OCI-LY3 (cell line): ENCODE data around the gene FBLN7.
A peak's percentile ranks its signal among the peaks of the same experiment; 100 is the strongest.

Source experiments
- H2AFZ ChIP-seq: fragments of 200-600, 300-600 bp; shearing (Covaris generic); 2 replicates; pipeline ENCODE4 v1.6.0; 2014; ENCODE audit warnings: antibody characterized with exemption, low read depth, low read length
- H3K27ac ChIP-seq: fragments of 200-600, 300-600 bp; sonication (generic); 2 replicates; pipeline ENCODE4 v1.5.1; 2014; ENCODE audit warnings: mild to moderate bottlenecking, low read length, moderate library complexity, mixed read lengths
- H3K27me3 ChIP-seq: fragments of 200-600, 300-600 bp; sonication (generic); 2 replicates; pipeline ENCODE4 v1.6.1; 2014; ENCODE audit warnings: low read depth, low read length, mixed read lengths
- H3K36me3 ChIP-seq: fragments of 200-600, 300-600 bp; sonication (generic); replicated peaks from 2 replicates; pipeline ENCODE3; 2014; ENCODE audit warnings: low read depth, low read length, mixed read lengths
- H3K4me1 ChIP-seq: fragments of 300-600, 200-600 bp; sonication (generic); 2 replicates; pipeline ENCODE4 v1.6.1; 2014; ENCODE audit warnings: low read length, mixed read lengths
- H3K4me2 ChIP-seq: fragments of 200-600, 300-600 bp; sonication (generic); 2 replicates; pipeline ENCODE4 v1.6.1; 2014; ENCODE audit warnings: low read length, mixed read lengths
- H3K4me3 ChIP-seq: fragments of 300-600, 200-600 bp; sonication (generic); 2 replicates; pipeline ENCODE4 v1.5.1; 2014; ENCODE audit warnings: antibody characterized with exemption, mild to moderate bottlenecking, low read length, moderate library complexity
- H3K79me2 ChIP-seq: fragments of 300-600, 200-600 bp; shearing (Covaris generic); 2 replicates; pipeline ENCODE4 v1.6.1; 2014; ENCODE audit warnings: mild to moderate bottlenecking, low read length, mixed read lengths
- H3K9ac ChIP-seq: fragments of 300-600, 200-600 bp; shearing (Covaris generic); 2 replicates; pipeline ENCODE4 v1.6.0; 2014; ENCODE audit warnings: mild to moderate bottlenecking, low read length, moderate library complexity
- H3K9me3 ChIP-seq: fragments of 200-600, 300-600 bp; shearing (Covaris generic); 2 replicates; pipeline ENCODE4 v1.6.1; 2014; ENCODE audit warnings: low read length, mixed read lengths; ENCODE audit not compliant: insufficient read depth
- H4K20me1 ChIP-seq: fragments of 200-600, 300-600 bp; sonication (generic); 2 replicates; pipeline ENCODE4 v1.6.1; 2016; ENCODE audit warnings: low read length, mixed read lengths; ENCODE audit not compliant: insufficient read depth
- EZH2phosphoT487 ChIP-seq: fragments of 200-600 bp; shearing (Covaris generic); IDR thresholded peaks from 2 replicates; pipeline ENCODE4 v1.6.1; 2018; ENCODE audit warnings: antibody characterized with exemption, mixed run types, low read depth
- TF ChIP-seq, protein P1 (sequence below): fragments of 200-600, 300-600 bp; sonication (generic); IDR thresholded peaks from 2 replicates; pipeline ENCODE4 v1.5.1; 2014; ENCODE audit warnings: antibody characterized with exemption, low read length, low read depth

Gene FBLN7

GRCh38 chr2:112095681-112096080, 42.5 kb upstream of the FBLN7 start:
- no peak for TF ChIP-seq EZH2phosphoT487
- TF ChIP-seq, protein P1, sequence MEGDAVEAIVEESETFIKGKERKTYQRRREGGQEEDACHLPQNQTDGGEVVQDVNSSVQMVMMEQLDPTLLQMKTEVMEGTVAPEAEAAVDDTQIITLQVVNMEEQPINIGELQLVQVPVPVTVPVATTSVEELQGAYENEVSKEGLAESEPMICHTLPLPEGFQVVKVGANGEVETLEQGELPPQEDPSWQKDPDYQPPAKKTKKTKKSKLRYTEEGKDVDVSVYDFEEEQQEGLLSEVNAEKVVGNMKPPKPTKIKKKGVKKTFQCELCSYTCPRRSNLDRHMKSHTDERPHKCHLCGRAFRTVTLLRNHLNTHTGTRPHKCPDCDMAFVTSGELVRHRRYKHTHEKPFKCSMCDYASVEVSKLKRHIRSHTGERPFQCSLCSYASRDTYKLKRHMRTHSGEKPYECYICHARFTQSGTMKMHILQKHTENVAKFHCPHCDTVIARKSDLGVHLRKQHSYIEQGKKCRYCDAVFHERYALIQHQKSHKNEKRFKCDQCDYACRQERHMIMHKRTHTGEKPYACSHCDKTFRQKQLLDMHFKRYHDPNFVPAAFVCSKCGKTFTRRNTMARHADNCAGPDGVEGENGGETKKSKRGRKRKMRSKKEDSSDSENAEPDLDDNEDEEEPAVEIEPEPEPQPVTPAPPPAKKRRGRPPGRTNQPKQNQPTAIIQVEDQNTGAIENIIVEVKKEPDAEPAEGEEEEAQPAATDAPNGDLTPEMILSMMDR: no peak
- Histone ChIP-seq H2AFZ (no peak overlapping the region), H3K9me3 (no peaks in the 10 kb centered on the region), H3K9ac (no peak overlapping the region), H4K20me1 (no peaks in the 10 kb centered on the region), H3K4me3 (no peak overlapping the region), H3K4me2 (no peak overlapping the region), H3K4me1 (0 out of 2 replicates have a peak, but pooled peaks cover 5% of the 10 kb centered on the region), H3K36me3 (peaks cover 45% of the 10 kb centered on the region), H3K27me3 (no peaks in the 10 kb centered on the region), H3K79me2 (no peaks in the 10 kb centered on the region), H3K27ac (no peak overlapping the region)

- no peak overlapping the region for H3K4me2 ChIP-seq
- no peak for TF ChIP-seq EZH2phosphoT487
- H3K36me3 ChIP-seq: peaks cover 44% of the 10 kb centered on the region
- H4K20me1 ChIP-seq: no peaks in the 10 kb centered on the region
- no peaks in the 10 kb centered on the region for H3K27me3 ChIP-seq
- no peak overlapping the region for H3K9ac ChIP-seq
- 0 out of 2 replicates have a peak, but pooled peaks cover 5% of the 10 kb centered on the region for H3K4me1 ChIP-seq
- H3K79me2 ChIP-seq: no peaks in the 10 kb centered on the region
- no peak overlapping the region for H3K27ac ChIP-seq
- no peak overlapping the region for H3K4me3 ChIP-seq
- H2AFZ ChIP-seq: no peak overlapping the region
- no peaks in the 10 kb centered on the region for H3K9me3 ChIP-seq
Observed at GRCh38 chr2:112096098-112096497, 42.1 kb upstream of the FBLN7 start.

- peaks cover 22% of the 10 kb centered on the region for H3K4me1 ChIP-seq
- H4K20me1 ChIP-seq: no peaks in the 10 kb centered on the region
- peak overlapping the region; percentile 59 for H3K27ac ChIP-seq
- no peak overlapping the region for H3K4me3 ChIP-seq
- peaks cover 88% of the 10 kb centered on the region for H3K36me3 ChIP-seq
- no peak overlapping the region for H3K9ac ChIP-seq
- no peaks in the 10 kb centered on the region for H3K79me2 ChIP-seq
- peaks cover 29% of the 10 kb centered on the region; the same call in 1 of the 2 replicates for H3K9me3 ChIP-seq
- no peak overlapping the region for H3K4me2 ChIP-seq
- TF ChIP-seq, protein P1: no peak
- TF ChIP-seq EZH2phosphoT487: no peak
- H2AFZ ChIP-seq: no peak overlapping the region
- H3K27me3 ChIP-seq: no peaks in the 10 kb centered on the region
Observed at GRCh38 chr2:112108178-112108832, 29.9 kb upstream of the FBLN7 start.

GRCh38 chr2:112109278-112109677, 28.9 kb upstream of the FBLN7 start:
- Histone ChIP-seq H3K27ac (peak overlapping the region; percentile 59; the same call in 1 of the 2 replicates), H3K79me2 (no peaks in the 10 kb centered on the region), H3K27me3 (no peaks in the 10 kb centered on the region), H3K9me3 (peaks cover 29% of the 10 kb centered on the region; the same call in 1 of the 2 replicates), H3K4me1 (peaks cover 24% of the 10 kb centered on the region), H3K9ac (no peak overlapping the region), H3K4me2 (no peak overlapping the region), H4K20me1 (no peaks in the 10 kb centered on the region), H3K4me3 (no peak overlapping the region), H3K36me3 (peaks cover 81% of the 10 kb centered on the region), H2AFZ (no peak overlapping the region)
- TF ChIP-seq EZH2phosphoT487: no peak
- TF ChIP-seq, protein P1: no peak
